GM12874 (cell line): ENCODE results near the gene VAMP2.

Experiments used
- TF ChIP-seq, protein P1 (sequence below): IDR thresholded peaks from 2 replicates; pipeline ENCODE4 v1.5.1; 2011; ENCODE audit warnings: low read depth, mild to moderate bottlenecking, control low read depth, low read length, moderate library complexity; ENCODE audit not compliant: insufficient read depth

VAMP2 gene

DNA sequence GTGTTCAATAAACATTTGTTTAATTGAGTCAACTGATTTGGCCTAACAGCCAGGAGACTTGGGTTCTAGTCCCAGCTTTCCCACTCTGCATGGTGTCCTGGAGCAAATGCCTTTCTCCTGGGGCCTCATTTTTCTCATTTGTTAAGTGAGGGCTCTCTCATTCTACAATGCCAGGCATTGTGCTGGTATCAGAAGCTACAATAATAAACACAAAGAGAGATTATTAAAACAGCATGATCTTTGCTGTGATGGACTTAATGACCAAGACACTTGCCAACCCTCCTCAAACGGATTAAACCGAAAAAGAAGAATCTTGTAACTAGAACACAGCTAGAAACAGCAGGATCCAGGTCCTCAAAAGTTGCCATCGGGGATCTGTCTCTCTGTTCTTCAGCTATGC lies 4.8 kb upstream of the VAMP2 start:
- TF ChIP-seq, protein P1, sequence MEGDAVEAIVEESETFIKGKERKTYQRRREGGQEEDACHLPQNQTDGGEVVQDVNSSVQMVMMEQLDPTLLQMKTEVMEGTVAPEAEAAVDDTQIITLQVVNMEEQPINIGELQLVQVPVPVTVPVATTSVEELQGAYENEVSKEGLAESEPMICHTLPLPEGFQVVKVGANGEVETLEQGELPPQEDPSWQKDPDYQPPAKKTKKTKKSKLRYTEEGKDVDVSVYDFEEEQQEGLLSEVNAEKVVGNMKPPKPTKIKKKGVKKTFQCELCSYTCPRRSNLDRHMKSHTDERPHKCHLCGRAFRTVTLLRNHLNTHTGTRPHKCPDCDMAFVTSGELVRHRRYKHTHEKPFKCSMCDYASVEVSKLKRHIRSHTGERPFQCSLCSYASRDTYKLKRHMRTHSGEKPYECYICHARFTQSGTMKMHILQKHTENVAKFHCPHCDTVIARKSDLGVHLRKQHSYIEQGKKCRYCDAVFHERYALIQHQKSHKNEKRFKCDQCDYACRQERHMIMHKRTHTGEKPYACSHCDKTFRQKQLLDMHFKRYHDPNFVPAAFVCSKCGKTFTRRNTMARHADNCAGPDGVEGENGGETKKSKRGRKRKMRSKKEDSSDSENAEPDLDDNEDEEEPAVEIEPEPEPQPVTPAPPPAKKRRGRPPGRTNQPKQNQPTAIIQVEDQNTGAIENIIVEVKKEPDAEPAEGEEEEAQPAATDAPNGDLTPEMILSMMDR = no peak

DNA sequence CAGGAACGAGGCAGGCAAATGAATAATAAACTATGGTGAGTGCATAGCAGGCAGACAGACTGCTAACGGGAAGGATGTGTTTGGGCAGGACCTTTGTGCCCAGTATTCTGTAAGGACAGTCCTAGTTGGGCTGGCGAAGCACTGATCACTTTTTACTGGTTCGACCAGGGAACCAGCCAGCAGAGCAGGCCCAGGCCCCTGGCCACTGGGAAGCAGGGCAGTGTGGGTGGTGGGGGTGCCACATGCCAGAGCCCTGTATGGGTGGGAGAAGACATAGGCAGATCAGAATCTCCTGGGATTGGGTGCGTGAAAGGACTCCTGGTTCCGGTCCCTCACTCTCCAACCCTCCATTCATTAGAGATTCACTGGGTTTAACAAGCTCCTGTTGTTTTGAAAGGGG lies 4.0 kb upstream of the VAMP2 start:
- TF ChIP-seq, protein P1 = no peak

DNA sequence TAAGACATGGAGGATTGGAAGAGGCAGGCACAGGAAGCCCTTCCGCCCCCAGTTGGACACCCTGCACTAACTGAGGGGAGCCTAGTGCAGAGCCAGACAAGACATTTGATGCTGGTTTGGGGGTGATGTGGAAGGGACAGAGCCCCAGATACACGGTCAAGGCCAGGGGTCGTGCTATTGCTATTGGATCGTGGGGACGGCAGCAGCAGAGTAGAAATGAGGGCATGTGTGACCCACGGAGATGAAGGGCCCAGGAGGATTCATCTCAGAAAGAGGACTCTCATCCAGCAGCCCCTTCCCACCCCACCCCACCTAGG lies 2.0 kb upstream of the VAMP2 start:
- TF ChIP-seq, protein P1 = no peak

DNA sequence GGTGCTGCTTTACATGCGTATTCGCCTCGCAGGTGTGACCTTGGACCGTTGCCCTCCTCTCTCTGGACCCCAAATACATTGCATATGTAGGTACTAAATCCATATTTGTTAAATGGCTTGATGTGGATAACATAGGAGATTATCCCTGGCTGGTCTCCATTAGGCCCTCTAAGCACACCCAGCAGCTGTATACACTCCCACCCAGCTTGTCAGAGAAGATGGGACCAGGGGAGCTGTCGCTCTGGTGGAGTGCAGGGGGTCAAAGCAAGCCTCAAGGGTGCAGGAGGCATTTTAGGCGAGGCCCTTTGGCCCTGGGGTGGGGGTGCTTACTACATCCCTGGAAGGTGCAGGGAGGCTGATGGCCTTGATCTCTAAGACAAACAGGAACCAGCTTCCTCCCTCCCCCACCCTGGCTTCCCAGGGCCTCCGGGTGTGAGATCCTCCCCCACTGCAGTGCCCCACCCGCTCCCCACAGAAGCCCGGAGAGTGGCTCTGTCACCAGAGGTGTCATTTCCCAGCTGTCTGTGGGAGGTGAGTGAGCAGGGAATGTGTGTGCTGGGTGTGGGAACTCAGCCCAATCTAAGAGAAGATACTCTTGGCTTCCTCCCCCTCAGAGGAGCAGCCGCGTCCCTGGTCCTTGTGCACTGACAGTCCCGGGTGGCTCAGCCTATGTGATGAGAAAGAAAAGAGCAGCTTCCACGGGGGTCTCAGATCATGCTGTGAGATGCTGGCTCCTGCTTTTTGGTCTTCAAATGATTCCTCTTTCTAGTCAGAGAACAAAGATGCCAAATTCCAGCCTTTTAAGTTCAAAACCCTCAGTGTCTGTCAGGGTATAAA lies 1.4 kb upstream of the VAMP2 start:
- TF ChIP-seq, protein P1 = no peak

DNA sequence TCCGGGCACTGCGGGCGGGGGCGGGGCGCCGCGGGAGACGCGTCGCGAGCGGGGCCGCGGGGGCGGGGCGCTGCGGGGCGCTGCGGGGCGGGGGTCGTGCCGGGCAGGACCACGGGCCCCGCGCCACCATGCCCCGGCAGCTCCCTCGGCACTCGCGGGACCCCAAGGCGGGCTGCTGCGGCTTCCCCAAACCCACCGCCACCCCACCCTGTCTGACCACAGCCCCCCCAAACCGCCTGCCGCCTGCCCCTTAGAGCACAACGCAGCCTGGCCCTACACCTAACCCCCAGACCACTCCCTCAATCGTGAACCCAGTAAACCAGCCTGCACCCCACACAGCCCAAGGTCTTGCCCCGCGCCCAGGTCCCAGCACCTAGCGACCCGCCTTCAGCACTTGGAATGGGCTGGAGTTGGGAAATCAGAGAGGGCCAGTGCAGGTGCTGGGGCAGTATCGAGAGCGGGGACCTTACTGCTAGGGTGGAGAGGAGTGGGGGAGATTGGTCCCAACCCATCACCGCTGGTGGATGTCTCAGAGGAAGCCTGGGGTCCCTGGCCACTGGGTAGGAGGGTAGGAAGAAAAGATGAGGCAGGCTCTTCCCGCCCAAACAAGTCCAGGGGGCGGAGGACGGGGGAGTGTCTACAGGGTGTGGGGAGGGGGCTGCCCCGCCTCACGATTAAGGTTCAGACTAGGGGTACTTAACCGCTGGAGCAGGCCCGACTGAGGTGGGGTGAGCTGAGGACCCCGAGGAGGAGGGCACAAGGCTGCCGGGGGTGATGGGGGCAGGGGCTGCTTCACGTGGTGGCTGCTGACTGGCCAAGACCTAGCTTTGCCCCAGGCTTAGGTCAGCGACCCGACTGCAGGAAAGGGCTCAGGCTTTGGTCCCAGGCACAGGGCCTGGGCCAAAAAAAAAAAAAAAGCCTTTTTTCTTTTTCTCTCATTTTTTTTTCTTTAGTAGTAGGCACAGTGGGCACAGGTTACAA lies 539 bp upstream of the VAMP2 start:
- TF ChIP-seq, protein P1 = no peak

DNA sequence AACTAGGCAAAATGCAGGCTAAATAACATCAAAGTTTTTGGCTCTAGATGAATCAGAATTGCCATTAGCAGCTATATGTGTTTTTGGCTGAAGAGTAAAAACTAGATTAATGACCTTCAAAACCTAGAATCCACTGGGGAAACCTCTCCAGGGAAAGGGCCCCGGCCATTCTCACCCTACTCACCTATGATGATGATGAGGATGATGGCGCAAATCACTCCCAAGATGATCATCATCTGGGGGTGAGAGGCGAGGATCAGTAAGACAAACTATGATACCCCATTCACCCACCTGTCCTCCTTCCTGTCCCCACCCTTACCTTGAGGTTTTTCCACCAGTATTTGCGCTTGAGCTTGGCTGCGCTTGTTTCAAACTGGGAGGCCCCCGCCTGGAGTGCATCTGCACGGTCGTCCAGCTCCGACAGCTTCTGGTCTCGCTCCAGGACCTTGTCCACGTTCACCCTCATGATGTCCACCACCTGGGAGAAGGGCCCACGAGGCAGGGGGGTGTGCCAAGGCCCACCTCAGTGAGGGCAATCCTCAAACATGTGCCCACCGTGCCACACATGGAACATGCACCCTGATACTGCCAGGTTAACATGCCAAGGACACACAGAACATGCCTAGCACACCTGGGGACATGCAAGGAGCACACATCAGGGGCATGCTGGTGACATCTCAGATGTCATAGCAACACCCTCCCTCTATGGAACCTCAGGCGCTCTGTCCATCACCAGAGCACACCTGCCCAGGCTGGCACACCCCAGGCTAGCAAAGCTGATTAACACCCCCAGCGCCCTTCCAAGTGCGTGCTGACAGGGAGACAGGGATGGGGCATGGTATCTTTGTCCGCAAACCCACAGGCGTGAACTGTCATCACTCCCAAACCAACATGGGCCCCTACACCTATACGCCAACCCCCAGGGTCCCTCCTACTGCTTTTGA lies 1.2 kb downstream of the VAMP2 start:
- TF ChIP-seq, protein P1 = no peak

DNA sequence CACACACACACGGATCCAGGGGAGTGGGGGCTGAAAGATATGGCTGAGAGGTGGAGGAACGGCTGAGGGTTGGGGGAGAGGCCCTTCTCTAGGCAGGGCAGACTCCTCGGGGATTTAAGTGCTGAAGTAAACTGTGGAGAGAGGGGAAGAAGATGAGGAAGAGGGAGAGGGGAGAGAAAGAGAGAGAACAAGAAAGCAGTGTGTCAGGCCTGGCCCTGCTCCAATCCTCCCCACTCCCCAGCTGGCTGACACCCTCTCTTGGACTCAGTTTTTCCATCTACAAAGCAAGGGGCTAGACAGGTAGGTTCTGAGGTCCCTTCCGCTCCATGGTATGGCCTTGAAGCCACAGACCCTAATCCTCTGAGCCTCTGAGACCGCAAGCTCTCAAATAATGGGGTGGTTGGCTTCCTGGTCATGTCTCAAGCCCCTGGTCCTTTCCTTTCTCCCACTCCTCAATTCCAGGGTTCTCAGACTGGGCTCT lies 2.0 kb downstream of the VAMP2 start:
- TF ChIP-seq, protein P1 = no peak
